Heart right ventricle (tissue), 16 donors: ENCODE results near the gene TNIP1. TPM values are rescaled to one million over a fixed set of nuclear protein-coding genes. Genes with fewer than 3 reads are reported as not detected.

ENCODE experiments used
- ATAC-seq, 8 donors: fragments of 200-7000 bp; cut with Tn5 transposase; one replicate each; pipeline ENCODE4 v1.9.1; 2020; ENCODE audit warnings: mild to moderate bottlenecking in 8 of 8, moderate library complexity in 8 of 8, moderate number of reproducible peaks in 1 of 8
- DNase-seq, 2 donors: peaks; one replicate each; pipeline ENCODE4 v3.0.0-alpha.2; 2020
- H3K27ac ChIP-seq, 10 donors: fragments of 200-600 bp; sonication (generic) in 2 of 10; one replicate each; pipeline versions ENCODE4 v1.5.0 to v1.8.0; 2020 to 2022; ENCODE audit warnings: mild to moderate bottlenecking in 3 of 10
- H3K27me3 ChIP-seq, 7 donors: fragments of 200-600 bp; one replicate each; pipeline ENCODE4 v1.8.0; 2021 to 2022; ENCODE audit warnings: mild to moderate bottlenecking in 2 of 7
- H3K36me3 ChIP-seq, 9 donors: fragments of 200-600 bp; sonication (generic) in 1 of 9; one replicate each; pipeline versions ENCODE4 v1.5.0 to v1.8.0; 2020 to 2022; ENCODE audit warnings: mild to moderate bottlenecking in 2 of 9
- H3K4me1 ChIP-seq, 9 donors: fragments of 200-600 bp; sonication (generic) in 1 of 9; one replicate each; pipeline versions ENCODE4 v1.5.0 to v1.8.0; 2020 to 2022; ENCODE audit warnings: mild to moderate bottlenecking in 4 of 9
- H3K4me3 ChIP-seq, 10 donors: fragments of 200-600 bp; sonication (generic) in 2 of 10; one replicate each; pipeline versions ENCODE4 v1.5.0 to v1.8.0; 2020 to 2022; ENCODE audit warnings: mild to moderate bottlenecking in 7 of 10, moderate library complexity in 2 of 10
- H3K9me3 ChIP-seq, 11 donors: fragments of 200-600 bp in 10 of 11; sonication (generic) in 2 of 11; one replicate each; pipeline versions ENCODE4 v1.5.0 to v1.8.0; 2013 to 2022; ENCODE audit warnings: mild to moderate bottlenecking in 2 of 11, control low read depth in 1 of 11, moderate library complexity in 1 of 11
- CTCF ChIP-seq, 9 donors: fragments of 200-600 bp; sonication (generic) in 2 of 9; IDR thresholded peaks; one replicate each; pipeline versions ENCODE4 v1.5.0 to v1.8.0; 2021 to 2022; ENCODE audit warnings: antibody characterized with exemption in 9 of 9, mild to moderate bottlenecking in 5 of 9, moderate library complexity in 1 of 9
- WGBS, 2 donors: extraction: QIAGEN DNeasy Blood & Tissue Kit; methylation state at CpG; one replicate each; pipeline ENCODE4 v1.1.7; 2013; ENCODE audit warnings: inconsistent platforms in 1 of 2; 5-methylcytosine and 5-hydroxymethylcytosine counted together
- intact Hi-C, 10 donors: fragments of 100-400 bp; cut with DNase I; formaldehyde crosslinking; loops; one replicate each; pipeline versions ENCODE4 v1.11.1 to v1.14.2; 2022
- polyA plus RNA-seq, 2 donors: library from polyadenylated mRNA; stranded (reverse); fragments of 200-250 nt; gene quantifications; one replicate each; pipeline ENCODE4 v1.2.3, GENCODE V29; 2013
- total RNA-seq, 10 donors: library from RNA; stranded (reverse); fragmentation: NEBNext Ultra II Directional in 3 of 10; extraction: Animal tissue kit (Norgen Biotek cat#: 25700) in 3 of 10; gene quantifications; one replicate each; pipeline versions ENCODE4 v1.2.1 to v1.2.4, GENCODE V29; 2021 to 2023
- donor health status: Arrhythmogenic right ventricular cardiomyopathy.
- donor health status: ischemic (EF 13 %, LVEDD 7.1; RV severe dilation, severe dysfunction).
- donor health status: healthy with polysubstance abuse.
- donor health status: DM: no; HTN: yes; CAD: no.
- donor health status: DM: no; HTN: no; CAD: no.
- donor health status: ischemic (EF 25% LVEDD 6.9; RV normal size, moderate dysfunction).
- donor health status: ischemic (EF 25% LVEDD 5.7; RV mildly dilated, moderate dysfunction).
- donor health status: healthy.
- donor health status: DM: yes; HTN: yes; CAD: no.
- donor health status: Ischemic cardiomyopathy.
- donor health status: ischemic (EF 35%, LVEDD 5.7; RV mildly dilated, moderate dysfunction).
- donor health status: nonischemic (EF 11% LVEDD 7.7; RV severe dilation, severe dysfunction).
- donor health status: DM: yes; HTN: yes; CAD: no.
- donor health status: PGD.
- donor health status: ischemic (EF 29% LVEDD 5.4; RV normal size, mild dysfunction).
- donor health status: nonischemic (EF 23%, LVEDD 6.1; RV moderate dilation, normal function).

TNIP1 gene
- total and polyA plus RNA-seq, 12 donors = 63.8 to 130 (median 124) TPM

GRCh38 chr5:151003503-151003860, 77.4 kb downstream of the TNIP1 start:
- Histone ChIP-seq H3K4me3 (no peak overlapping the region), H3K27ac (no peak overlapping the region), H3K4me1 (peaks cover 16 to 53% (median 43%) of the 10 kb centered on the region in 9 donors), H3K36me3 (no peaks in the 10 kb centered on the region), H3K9me3 (no peaks in the 10 kb centered on the region), H3K27me3 (no peaks in the 10 kb centered on the region)
- DNase-seq (no peak), ATAC-seq (no peak)
- no peak for TF ChIP-seq CTCF (IDR thresholded peaks at IDR 0.05)
- WGBS, 2 donors = 93 to 95% methylated on average over 3 of the region's 3 CpGs
- intact Hi-C loops = loop anchor here (1.0 to 10.0 kb wide), 12 partner anchors 41 to 234 kb away; no protein-coding TSS in a partner anchor

GRCh38 chr5:151002681-151003502, 77.9 kb downstream of the TNIP1 start:
- Histone ChIP-seq H3K27me3 (no peaks in the 10 kb centered on the region), H3K27ac (no peak overlapping the region), H3K36me3 (no peaks in the 10 kb centered on the region), H3K4me3 (no peak overlapping the region), H3K9me3 (no peaks in the 10 kb centered on the region), H3K4me1 (peaks cover 16 to 49% (median 40%) of the 10 kb centered on the region in 9 donors)
- DNase-seq (no peak), ATAC-seq (no peak)
- intact Hi-C loops = loop anchor here (1.0 to 10.0 kb wide), 13 partner anchors 42 to 234 kb away; no protein-coding TSS in a partner anchor
- WGBS, 2 donors = 90 to 91% methylated on average over 9 of the region's 9 CpGs
- no peak for TF ChIP-seq CTCF (IDR thresholded peaks at IDR 0.05)

GRCh38 chr5:151002250-151002649, 78.6 kb downstream of the TNIP1 start:
- no peaks in the 10 kb centered on the region for H3K9me3 ChIP-seq
- H3K36me3 ChIP-seq = no peaks in the 10 kb centered on the region
- ATAC-seq (peak in 1 of 8 donors; percentile 41), DNase-seq (peak in 1 of 2 donors; percentile 38)
- intact Hi-C loops = loop anchor here (1.0 to 10.0 kb wide), 13 partner anchors 43 to 235 kb away; no protein-coding TSS in a partner anchor
- H3K4me1 ChIP-seq = peaks cover 16 to 42% (median 34%) of the 10 kb centered on the region in 9 donors
- 32 to 47% methylated on average over 2 of the region's 2 CpGs for WGBS, 2 donors
- peak; percentile 44 to 75 (median 66) for TF ChIP-seq CTCF (IDR thresholded peaks at IDR 0.05)
- H3K27ac ChIP-seq = no peak overlapping the region
- no peaks in the 10 kb centered on the region for H3K27me3 ChIP-seq
- H3K4me3 ChIP-seq = no peak overlapping the region

GRCh38 chr5:151001436-151001835, 79.4 kb downstream of the TNIP1 start:
- TF ChIP-seq CTCF (IDR thresholded peaks at IDR 0.05) = no peak
- intact Hi-C loops = loop anchor here in 8 of 10 donors (2.0 to 10.0 kb wide), 7 partner anchors 46 to 236 kb away; no protein-coding TSS in a partner anchor
- H3K27me3 ChIP-seq = no peaks in the 10 kb centered on the region
- no peak overlapping the region for H3K4me3 ChIP-seq
- no peaks in the 10 kb centered on the region for H3K9me3 ChIP-seq
- no peak overlapping the region for H3K27ac ChIP-seq
- ATAC-seq = no peak
- H3K36me3 ChIP-seq = no peaks in the 10 kb centered on the region
- WGBS, 2 donors = 95 to 97% methylated on average over 4 of the region's 4 CpGs
- no peak for DNase-seq
- peaks cover 10 to 34% (median 28%) of the 10 kb centered on the region in 9 donors for H3K4me1 ChIP-seq
